WERI-Rb-1 (cell line): Measurements from ENCODE around the gene ALOX5.

Experiments used
- DNase-seq: peaks from one replicate; pipeline ENCODE4 v3.0.0-alpha.2; 2020
- H3K27ac ChIP-seq: fragments of 250-450 bp; sonication (Bioruptor Pico); 2 replicates; pipeline ENCODE4 v1.5.1; 2020; ENCODE audit warnings: mild to moderate bottlenecking, moderate library complexity
- H3K27me3 ChIP-seq: fragments of 250-450 bp; sonication (Bioruptor Pico); 2 replicates; pipeline ENCODE4 v1.5.1; 2021; ENCODE audit warnings: mild to moderate bottlenecking, low read depth, moderate library complexity; ENCODE audit not compliant: insufficient read depth, severe bottlenecking
- H3K36me3 ChIP-seq: fragments of 250-450 bp; sonication (Bioruptor Pico); 2 replicates; pipeline ENCODE4 v1.5.1; 2020; ENCODE audit warnings: mild to moderate bottlenecking, moderate library complexity
- H3K4me3 ChIP-seq: 2 replicates; pipeline ENCODE4 v1.5.1; 2011; ENCODE audit warnings: low read depth, mild to moderate bottlenecking, control low read depth, low read length
- H3K9me3 ChIP-seq: fragments of 250-450 bp; sonication (Bioruptor Pico); 2 replicates; pipeline ENCODE4 v1.5.1; 2021; ENCODE audit warnings: mild to moderate bottlenecking, moderate library complexity; ENCODE audit not compliant: severe bottlenecking
- TF ChIP-seq, protein P1 (sequence below): IDR thresholded peaks from 2 replicates; pipeline ENCODE4 v1.5.1; 2011; ENCODE audit warnings: low read depth, mild to moderate bottlenecking, control low read depth, inconsistent platforms, low read length

Gene ALOX5

GRCh38 chr10:45424668-45425404 is 50.8 kb downstream of the ALOX5 start:
- peaks cover 4% of the 10 kb centered on the region for H3K36me3 ChIP-seq
- no peaks in the 10 kb centered on the region for H3K9me3 ChIP-seq
- DNase-seq: no peak
- H3K4me3 ChIP-seq: no peak overlapping the region
- H3K27me3 ChIP-seq: no peaks in the 10 kb centered on the region
- TF ChIP-seq, protein P1, sequence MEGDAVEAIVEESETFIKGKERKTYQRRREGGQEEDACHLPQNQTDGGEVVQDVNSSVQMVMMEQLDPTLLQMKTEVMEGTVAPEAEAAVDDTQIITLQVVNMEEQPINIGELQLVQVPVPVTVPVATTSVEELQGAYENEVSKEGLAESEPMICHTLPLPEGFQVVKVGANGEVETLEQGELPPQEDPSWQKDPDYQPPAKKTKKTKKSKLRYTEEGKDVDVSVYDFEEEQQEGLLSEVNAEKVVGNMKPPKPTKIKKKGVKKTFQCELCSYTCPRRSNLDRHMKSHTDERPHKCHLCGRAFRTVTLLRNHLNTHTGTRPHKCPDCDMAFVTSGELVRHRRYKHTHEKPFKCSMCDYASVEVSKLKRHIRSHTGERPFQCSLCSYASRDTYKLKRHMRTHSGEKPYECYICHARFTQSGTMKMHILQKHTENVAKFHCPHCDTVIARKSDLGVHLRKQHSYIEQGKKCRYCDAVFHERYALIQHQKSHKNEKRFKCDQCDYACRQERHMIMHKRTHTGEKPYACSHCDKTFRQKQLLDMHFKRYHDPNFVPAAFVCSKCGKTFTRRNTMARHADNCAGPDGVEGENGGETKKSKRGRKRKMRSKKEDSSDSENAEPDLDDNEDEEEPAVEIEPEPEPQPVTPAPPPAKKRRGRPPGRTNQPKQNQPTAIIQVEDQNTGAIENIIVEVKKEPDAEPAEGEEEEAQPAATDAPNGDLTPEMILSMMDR: no peak
- peak overlapping the region; percentile 68 for H3K27ac ChIP-seq

DNA sequence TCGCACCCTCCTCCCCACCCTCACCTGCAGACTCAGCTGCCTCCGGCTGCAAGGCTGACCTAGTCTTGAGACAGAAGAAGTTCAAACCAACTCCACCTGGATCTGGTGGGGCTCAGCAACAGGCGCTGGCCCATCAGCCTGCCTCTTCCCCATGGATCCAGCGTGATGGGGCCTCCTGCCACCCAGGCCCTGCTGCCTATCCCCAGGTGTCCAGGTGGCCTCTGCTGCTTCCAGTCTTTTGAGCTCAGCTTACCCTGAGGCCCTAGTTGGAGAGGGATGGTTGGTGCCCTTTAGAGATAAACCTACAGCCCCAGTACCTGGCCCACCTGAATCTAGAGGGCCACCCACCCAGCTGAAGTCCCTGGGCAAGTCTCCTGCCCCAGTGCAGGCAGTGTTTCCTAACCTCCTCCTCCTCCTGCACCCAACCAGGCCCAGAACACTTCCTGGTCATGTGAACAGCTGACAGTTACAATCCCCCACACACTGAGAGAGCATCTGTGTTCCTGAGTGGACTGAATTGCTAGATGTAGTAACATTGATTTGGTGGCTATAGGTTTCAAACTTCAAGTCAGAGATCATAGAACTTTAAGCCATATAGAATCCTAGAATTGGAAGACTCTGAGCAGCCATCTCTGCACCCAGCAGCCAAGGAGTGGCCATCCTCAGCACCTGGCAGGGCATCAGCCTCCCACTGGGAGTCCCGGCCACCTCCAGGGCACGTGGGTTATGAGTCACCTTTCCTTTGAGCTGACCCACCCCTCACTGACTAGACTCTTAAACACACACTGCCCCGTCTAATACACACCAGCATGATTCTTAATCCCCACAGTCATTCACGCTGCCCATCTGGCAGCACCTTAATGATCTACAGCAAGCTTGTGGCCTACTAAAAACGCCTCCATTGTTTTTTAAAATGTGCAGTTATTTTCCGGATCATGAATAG is 51.9 kb downstream of the ALOX5 start:
- DNase-seq: peak; percentile 86

DNA sequence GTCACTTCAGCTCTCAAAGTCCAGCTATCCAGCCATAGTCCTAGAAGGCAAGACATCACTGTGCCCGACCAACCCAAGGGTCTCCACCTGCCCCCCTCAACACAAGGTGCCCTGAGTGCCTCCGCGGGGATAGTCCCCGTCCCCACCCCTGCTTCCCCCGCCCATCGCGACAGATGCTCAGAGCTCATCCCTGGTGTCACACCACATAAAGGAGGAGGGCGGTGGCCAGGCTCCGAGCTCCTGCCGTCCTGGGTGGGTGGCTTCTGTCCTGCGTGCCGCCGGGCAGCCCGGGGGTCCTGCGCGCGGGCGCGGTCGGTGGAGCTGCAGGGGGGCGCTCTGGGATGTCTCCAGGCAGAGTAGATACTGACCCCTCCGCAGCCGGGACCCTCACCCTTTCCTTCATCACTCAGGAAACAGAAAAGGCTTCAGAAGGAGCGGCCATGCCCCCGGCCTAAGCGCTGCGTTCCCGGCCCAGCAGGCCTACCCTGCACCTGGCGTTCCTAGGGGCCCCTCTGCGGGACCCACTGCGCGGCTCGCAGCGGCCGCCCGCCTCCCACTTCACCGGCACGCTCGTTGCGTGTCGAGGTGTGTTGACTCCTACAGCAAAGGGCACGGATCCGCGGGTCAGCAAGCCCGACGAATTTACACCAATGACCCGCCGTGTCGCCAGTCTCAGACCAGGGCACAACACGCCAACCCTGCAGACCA is 53.4 kb downstream of the ALOX5 start:
- H3K27me3 ChIP-seq: no peaks in the 10 kb centered on the region
- no peaks in the 10 kb centered on the region for H3K9me3 ChIP-seq
- DNase-seq: no peak
- peak overlapping the region; percentile 68 for H3K27ac ChIP-seq
- H3K36me3 ChIP-seq: peaks cover 4% of the 10 kb centered on the region
- TF ChIP-seq, protein P1: no peak
- no peak overlapping the region for H3K4me3 ChIP-seq

More for the DNA sequence above, 51.9 kb downstream of the ALOX5 start:
- Histone ChIP-seq H3K9me3 (no peaks in the 10 kb centered on the region), H3K27me3 (no peaks in the 10 kb centered on the region), H3K4me3 (no peak overlapping the region), H3K36me3 (peaks cover 4% of the 10 kb centered on the region), H3K27ac (peak overlapping the region; percentile 68)
- TF ChIP-seq, protein P1: no peak

GRCh38 chr10:45427970-45428366 is 54.0 kb downstream of the ALOX5 start:
- Histone ChIP-seq H3K27me3 (no peaks in the 10 kb centered on the region), H3K9me3 (no peaks in the 10 kb centered on the region), H3K36me3 (peaks cover 4% of the 10 kb centered on the region), H3K27ac (no peak overlapping the region), H3K4me3 (no peak overlapping the region)
- TF ChIP-seq, protein P1: no peak
- no peak for DNase-seq

- Histone ChIP-seq H3K27me3 (no peaks in the 10 kb centered on the region), H3K27ac (no peak overlapping the region), H3K36me3 (peaks cover 4% of the 10 kb centered on the region), H3K4me3 (no peak overlapping the region), H3K9me3 (no peaks in the 10 kb centered on the region)
- no peak for DNase-seq
- TF ChIP-seq, protein P1: no peak
Measured at GRCh38 chr10:45428611-45429510, 54.8 kb downstream of the ALOX5 start.
